Neuronal stem cell (in vitro differentiated cells): ENCODE measurements around the gene METTL27.
"Not testable (repeated sequence)": the region's sequence is repeated elsewhere in the genome, so short reads cannot be mapped to it uniquely, and the experiment has no call there.

Source experiments
- DNase-seq: peaks from one replicate; pipeline ENCODE4 v3.0.0-alpha.2; 2013; ENCODE audit warnings: low spot score
- H2AFZ ChIP-seq: one replicate; pipeline ENCODE4 v1.6.1; 2013; ENCODE audit warnings: mild to moderate bottlenecking, low read length, inconsistent platforms
- H2AK5ac ChIP-seq: 2 replicates; pipeline ENCODE4 v1.6.1; 2013; ENCODE audit warnings: low read depth, mild to moderate bottlenecking, inconsistent platforms, low read length, moderate library complexity, mixed read lengths
- H2BK120ac ChIP-seq: 2 replicates; pipeline ENCODE4 v1.6.1; 2013; ENCODE audit warnings: low read depth, mild to moderate bottlenecking, inconsistent platforms, low read length, moderate library complexity, mixed read lengths
- H2BK12ac ChIP-seq: one replicate; pipeline ENCODE4 v1.6.1; 2013; ENCODE audit warnings: low read length, inconsistent platforms
- H2BK15ac ChIP-seq: 2 replicates; pipeline ENCODE4 v1.6.1; 2013; ENCODE audit warnings: mild to moderate bottlenecking, low read length, inconsistent platforms, mixed read lengths
- H2BK5ac ChIP-seq: one replicate; pipeline ENCODE4 v1.6.1; 2013; ENCODE audit warnings: inconsistent platforms, mild to moderate bottlenecking, low read length, moderate library complexity
- H3K14ac ChIP-seq: one replicate; pipeline ENCODE4 v1.6.1; 2013; ENCODE audit warnings: low read length, inconsistent platforms
- H3K18ac ChIP-seq: 2 replicates; pipeline ENCODE4 v1.6.1; 2013; ENCODE audit warnings: low read length, inconsistent platforms
- H3K23ac ChIP-seq: 2 replicates; pipeline ENCODE4 v1.6.1; 2013; ENCODE audit warnings: low read depth, mild to moderate bottlenecking, mixed read lengths, low read length, inconsistent platforms; ENCODE audit not compliant: poor library complexity
- H3K27ac ChIP-seq: replicated peaks from 3 replicates; pipeline ENCODE4 v1.5.1; 2013; ENCODE audit warnings: low read length, inconsistent platforms
- H3K27me3 ChIP-seq, 3 experiments: 2 replicates each; pipeline ENCODE4 v1.6.1; 2013; ENCODE audit warnings: low read length in 3 of 3, mild to moderate bottlenecking in 2 of 3, inconsistent platforms in 1 of 3, low read depth in 1 of 3, mixed read lengths in 1 of 3, moderate library complexity in 1 of 3; ENCODE audit not compliant: control insufficient read depth in 3 of 3, insufficient read depth in 3 of 3
- H3K36me3 ChIP-seq, 2 donors: replicated peaks in 1 of 2; 2 replicates each; pipeline ENCODE4 v1.6.1; 2013; ENCODE audit warnings: low read length in 2 of 2; ENCODE audit not compliant: control insufficient read depth in 2 of 2, insufficient read depth in 2 of 2
- H3K4ac ChIP-seq: 2 replicates; pipeline ENCODE4 v1.6.1; 2013; ENCODE audit warnings: inconsistent platforms, mild to moderate bottlenecking, low read length, moderate library complexity
- H3K4me1 ChIP-seq, 2 donors: 1 replicate in 1 of 2; 2 replicates in 1 of 2; pipeline ENCODE4 v1.6.1; 2013; ENCODE audit warnings: low read length in 2 of 2, low read depth in 1 of 2; ENCODE audit not compliant: control insufficient read depth in 2 of 2, insufficient read depth in 1 of 2
- H3K4me2 ChIP-seq: one replicate; pipeline ENCODE4 v1.6.1; 2013; ENCODE audit warnings: mild to moderate bottlenecking, low read length, inconsistent platforms; ENCODE audit not compliant: insufficient read depth, poor library complexity, severe bottlenecking
- H3K4me3 ChIP-seq, 2 donors: 2 replicates each; pipeline ENCODE4 v1.5.1; 2013; ENCODE audit warnings: low read length in 2 of 2, mild to moderate bottlenecking in 2 of 2, inconsistent platforms in 1 of 2, moderate library complexity in 1 of 2
- H3K79me1 ChIP-seq: one replicate; pipeline ENCODE4 v1.6.1; 2013; ENCODE audit warnings: low read depth, mild to moderate bottlenecking, inconsistent platforms, low read length, moderate library complexity
- H3K9ac ChIP-seq: one replicate; pipeline ENCODE4 v1.6.1; 2013; ENCODE audit warnings: mild to moderate bottlenecking, low read depth, low read length, inconsistent platforms; ENCODE audit not compliant: poor library complexity
- H3K9me3 ChIP-seq, 2 donors: replicated peaks in 1 of 2; 2 replicates each; pipeline versions ENCODE3 to v1.6.1; 2013; ENCODE audit warnings: low read length in 2 of 2, mild to moderate bottlenecking in 2 of 2, inconsistent platforms in 1 of 2, low read depth in 1 of 2, mixed read lengths in 1 of 2, moderate library complexity in 1 of 2; ENCODE audit not compliant: control insufficient read depth in 2 of 2, insufficient read depth in 1 of 2
- H4K8ac ChIP-seq: one replicate; pipeline ENCODE4 v1.6.1; 2013; ENCODE audit warnings: low read depth, mild to moderate bottlenecking, inconsistent platforms, low read length, moderate library complexity
- H4K91ac ChIP-seq: one replicate; pipeline ENCODE4 v1.6.1; 2013; ENCODE audit warnings: low read length, low read depth, mild to moderate bottlenecking, inconsistent platforms; ENCODE audit not compliant: poor library complexity
- WGBS, 2 donors: extraction: QIAGEN DNeasy Blood & Tissue Kit; methylation state at CpG; one replicate each; pipeline ENCODE4 v1.1.7; 2013; ENCODE audit warnings: missing lambda C conversion rate in 2 of 2, mixed read lengths in 1 of 2; ENCODE audit not compliant: insufficient read length in 2 of 2, insufficient replicate concordance in 1 of 2; ENCODE audit errors: extremely low coverage in 2 of 2; 5-methylcytosine and 5-hydroxymethylcytosine counted together

The METTL27 gene

GRCh38 chr7:73802459-73802858 is 39.9 kb downstream of the METTL27 start:
- H2BK15ac ChIP-seq, result no peak overlapping the region
- H4K8ac ChIP-seq, result no peak overlapping the region
- no peak overlapping the region for H2BK120ac ChIP-seq
- no peak overlapping the region for H3K27ac ChIP-seq
- H2AK5ac ChIP-seq, result no peak overlapping the region
- H3K18ac ChIP-seq, result no peak overlapping the region
- no peak overlapping the region for H2AFZ ChIP-seq
- no peak overlapping the region for H3K9ac ChIP-seq
- H2BK5ac ChIP-seq, result no peak overlapping the region
- H4K91ac ChIP-seq, result no peak overlapping the region
- no peaks in the 10 kb centered on the region for H3K36me3 ChIP-seq
- H3K14ac ChIP-seq, result no peak overlapping the region
- H2BK12ac ChIP-seq, result no peak overlapping the region
- H3K23ac ChIP-seq, result no peak overlapping the region
- H3K79me1 ChIP-seq, result no peaks in the 10 kb centered on the region
- WGBS, 2 donors, result no CpG with 5 or more reads among the region's 4 CpGs
- DNase-seq, result no peak
- H3K27me3 ChIP-seq, result no peaks in the 10 kb centered on the region
- H3K9me3 ChIP-seq, result no peaks in the 10 kb centered on the region
- no peaks in the 10 kb centered on the region for H3K4me1 ChIP-seq
- H3K4me3 ChIP-seq, result no peak overlapping the region
- H3K4ac ChIP-seq, result no peak overlapping the region
- H3K4me2 ChIP-seq, result no peak overlapping the region

- Histone ChIP-seq H4K91ac (no peak overlapping the region), H2AK5ac (no peak overlapping the region), H2BK15ac (no peak overlapping the region), H4K8ac (no peak overlapping the region), H3K36me3 (no peaks in the 10 kb centered on the region), H2BK5ac (no peak overlapping the region), H3K27ac (no peak overlapping the region), H3K4me3 (no peak overlapping the region), H3K14ac (no peak overlapping the region), H2BK120ac (no peak overlapping the region), H2BK12ac (no peak overlapping the region), H3K9ac (no peak overlapping the region), H3K23ac (no peak overlapping the region), H3K4me2 (no peak overlapping the region), H3K27me3 (no peaks in the 10 kb centered on the region), H3K4me1 (no peaks in the 10 kb centered on the region), H3K79me1 (no peaks in the 10 kb centered on the region), H3K4ac (no peak overlapping the region), H2AFZ (no peak overlapping the region), H3K9me3 (no peaks in the 10 kb centered on the region), H3K18ac (no peak overlapping the region)
- no CpG with 5 or more reads among the region's 1 CpG for WGBS, 2 donors
- DNase-seq, result no peak
These were observed 40.7 kb downstream of the METTL27 start for GRCh38 chr7:73801577-73801976.

- Histone ChIP-seq H3K36me3 (no peaks in the 10 kb centered on the region), H3K27ac (no peak overlapping the region)
- WGBS, 2 donors, result no CpG with 5 or more reads among the region's 10 CpGs
These were observed 42.8 kb downstream of the METTL27 start for GRCh38 chr7:73799282-73800141.

DNA sequence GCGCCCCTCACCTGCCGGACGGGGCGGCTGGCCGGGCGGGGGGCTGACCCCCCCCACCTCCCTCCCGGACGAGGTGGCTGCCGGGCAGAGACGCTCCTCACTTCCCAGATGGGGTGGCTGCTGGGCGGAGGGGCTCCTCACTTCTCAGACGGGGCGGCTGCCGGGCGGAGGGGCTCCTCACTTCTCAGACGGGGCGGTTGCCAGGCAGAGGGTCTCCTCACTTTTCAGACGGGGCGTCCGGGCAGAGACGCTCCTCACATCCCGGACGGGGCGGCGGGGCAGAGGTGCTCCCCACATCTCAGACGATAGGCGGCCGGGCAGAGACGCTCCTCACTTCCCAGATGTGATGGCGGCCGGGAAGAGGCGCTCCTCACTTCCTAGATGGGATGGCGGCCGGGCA is 45.1 kb downstream of the METTL27 start:
- H3K23ac ChIP-seq, H2BK12ac ChIP-seq, H3K4me1 ChIP-seq, H3K9ac ChIP-seq, H2AFZ ChIP-seq, H4K8ac ChIP-seq, H3K36me3 ChIP-seq, H3K4me2 ChIP-seq, H3K79me1 ChIP-seq, DNase-seq, H2BK5ac ChIP-seq, H3K27me3 ChIP-seq, H2BK120ac ChIP-seq, H3K9me3 ChIP-seq, H3K18ac ChIP-seq, H3K27ac ChIP-seq, H2AK5ac ChIP-seq, H3K4ac ChIP-seq, H4K91ac ChIP-seq, H3K14ac ChIP-seq, H3K4me3 ChIP-seq, H2BK15ac ChIP-seq: not testable (repeated sequence)
- no CpG with 5 or more reads among the region's 34 CpGs for WGBS, 2 donors

More at GRCh38 chr7:73799282-73800141, 42.8 kb downstream of the METTL27 start:
- Histone ChIP-seq H3K18ac (no peak overlapping the region), H3K14ac (no peak overlapping the region), H3K4me1 (no peaks in the 10 kb centered on the region), H2BK5ac (no peak overlapping the region), H3K27me3 (no peaks in the 10 kb centered on the region), H3K4me3 (no peak overlapping the region), H4K91ac (no peak overlapping the region), H3K79me1 (no peaks in the 10 kb centered on the region), H3K4me2 (no peak overlapping the region), H2AFZ (no peak overlapping the region), H2AK5ac (no peak overlapping the region), H2BK15ac (no peak overlapping the region), H2BK12ac (no peak overlapping the region), H3K9ac (no peak overlapping the region), H2BK120ac (no peak overlapping the region), H3K9me3 (no peaks in the 10 kb centered on the region), H3K4ac (no peak overlapping the region), H3K23ac (no peak overlapping the region), H4K8ac (no peak overlapping the region)
- no peak for DNase-seq
